HG02840 (cell line): Measurements from ENCODE around the gene CAPZB.

ENCODE experiments used
- ATAC-seq: cut with Tn5 transposase; IDR thresholded peaks from one replicate; pipeline ENCODE4 v1.9.1; 2021; ENCODE audit warnings: mild to moderate bottlenecking, moderate library complexity, moderate number of reproducible peaks; ENCODE audit not compliant: unreplicated experiment, low FRiP score

CAPZB gene

DNA sequence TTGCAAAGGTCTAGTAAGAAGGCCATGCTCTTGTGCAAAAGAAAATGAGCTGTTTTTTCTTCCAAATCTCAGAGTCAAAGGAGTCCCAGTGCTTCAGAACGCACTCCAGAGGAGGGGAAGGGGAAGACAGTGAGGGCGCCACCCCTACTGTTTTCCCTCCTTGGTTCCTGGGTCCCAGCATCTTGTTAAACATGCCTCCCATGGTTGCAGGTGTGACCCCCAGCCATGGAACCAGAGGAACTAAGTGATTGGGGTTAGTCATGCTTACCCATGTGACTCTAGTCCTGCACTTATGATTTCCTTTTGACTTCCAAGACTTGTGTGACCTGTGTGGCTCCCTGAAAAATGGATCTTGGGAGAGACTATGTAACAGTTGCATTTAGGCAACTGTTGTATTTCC, 190.7 kb downstream of the CAPZB start:
- ATAC-seq: no peak

- ATAC-seq: no peak
These were observed 196.1 kb downstream of the CAPZB start for GRCh38 chr1:19289244-19289643.
